ENCODE results near the gene DPH1.

Gene DPH1

GRCh38 chr17:1986783-1987451 is 43.0 kb upstream of the DPH1 start:
- H3K9me3 ChIP-seq: no peaks in the 10 kb centered on the region
- H3K4me3 ChIP-seq (ENCODE audit: low read depth in 1 of 2, low read length in 1 of 2): no peak overlapping the region
- TF ChIP-seq CTCF (IDR thresholded peaks at IDR 0.05): no peak
- no peak overlapping the region for H3K27ac ChIP-seq
- H3K27me3 ChIP-seq: peaks cover 24% of the 10 kb centered on the region
- no peaks in the 10 kb centered on the region for H3K4me1 ChIP-seq (ENCODE audit: control insufficient read depth in 1 of 2, insufficient read depth in 1 of 2, low read depth in 1 of 2, low read length in 1 of 2)
- no peaks in the 10 kb centered on the region for H3K36me3 ChIP-seq

GRCh38 chr17:1989135-1989534 is 40.8 kb upstream of the DPH1 start:
- Histone ChIP-seq H3K27me3 (peaks cover 32% of the 10 kb centered on the region), H3K36me3 (no peaks in the 10 kb centered on the region), H3K4me3 (ENCODE audit: low read depth in 1 of 2, low read length in 1 of 2) (no peak overlapping the region), H3K4me1 (ENCODE audit: control insufficient read depth in 1 of 2, insufficient read depth in 1 of 2, low read depth in 1 of 2, low read length in 1 of 2) (no peaks in the 10 kb centered on the region), H3K9me3 (no peaks in the 10 kb centered on the region), H3K27ac (no peak overlapping the region)
- TF ChIP-seq CTCF (IDR thresholded peaks at IDR 0.05): no peak

GRCh38 chr17:1992541-1992940 is 37.4 kb upstream of the DPH1 start:
- H3K27ac ChIP-seq: no peak overlapping the region
- H3K4me1 ChIP-seq (ENCODE audit: control insufficient read depth in 1 of 2, insufficient read depth in 1 of 2, low read depth in 1 of 2, low read length in 1 of 2): no peaks in the 10 kb centered on the region
- no peaks in the 10 kb centered on the region for H3K9me3 ChIP-seq
- H3K27me3 ChIP-seq: peaks cover 56% of the 10 kb centered on the region
- TF ChIP-seq CTCF (IDR thresholded peaks at IDR 0.05): no peak
- no peak overlapping the region for H3K4me3 ChIP-seq (ENCODE audit: low read depth in 1 of 2, low read length in 1 of 2)
- H3K36me3 ChIP-seq: no peaks in the 10 kb centered on the region

GRCh38 chr17:1994707-1995106 is 35.2 kb upstream of the DPH1 start:
- Histone ChIP-seq H3K36me3 (no peaks in the 10 kb centered on the region), H3K27me3 (peaks cover 78% of the 10 kb centered on the region), H3K27ac (no peak overlapping the region), H3K9me3 (no peaks in the 10 kb centered on the region), H3K4me3 (ENCODE audit: low read depth in 1 of 2, low read length in 1 of 2) (no peak overlapping the region), H3K4me1 (ENCODE audit: control insufficient read depth in 1 of 2, insufficient read depth in 1 of 2, low read depth in 1 of 2, low read length in 1 of 2) (no peaks in the 10 kb centered on the region)
- TF ChIP-seq CTCF (IDR thresholded peaks at IDR 0.05): no peak

- Histone ChIP-seq H3K4me1 (ENCODE audit: control insufficient read depth in 1 of 2, insufficient read depth in 1 of 2, low read depth in 1 of 2, low read length in 1 of 2) (no peaks in the 10 kb centered on the region), H3K27ac (no peak overlapping the region), H3K9me3 (no peaks in the 10 kb centered on the region), H3K4me3 (ENCODE audit: low read depth in 1 of 2, low read length in 1 of 2) (no peak overlapping the region), H3K27me3 (peaks cover 78% of the 10 kb centered on the region), H3K36me3 (no peaks in the 10 kb centered on the region)
- TF ChIP-seq CTCF (IDR thresholded peaks at IDR 0.05): no peak
Observed at GRCh38 chr17:1995321-1995892, 34.5 kb upstream of the DPH1 start.

Measured in neutrophil (primary cell).